ENCODE results near the gene HPDL.
"Not testable (repeated sequence)": the region's sequence is repeated elsewhere in the genome, so short reads cannot be mapped to it uniquely, and the experiment has no call there.

The HPDL gene

DNA sequence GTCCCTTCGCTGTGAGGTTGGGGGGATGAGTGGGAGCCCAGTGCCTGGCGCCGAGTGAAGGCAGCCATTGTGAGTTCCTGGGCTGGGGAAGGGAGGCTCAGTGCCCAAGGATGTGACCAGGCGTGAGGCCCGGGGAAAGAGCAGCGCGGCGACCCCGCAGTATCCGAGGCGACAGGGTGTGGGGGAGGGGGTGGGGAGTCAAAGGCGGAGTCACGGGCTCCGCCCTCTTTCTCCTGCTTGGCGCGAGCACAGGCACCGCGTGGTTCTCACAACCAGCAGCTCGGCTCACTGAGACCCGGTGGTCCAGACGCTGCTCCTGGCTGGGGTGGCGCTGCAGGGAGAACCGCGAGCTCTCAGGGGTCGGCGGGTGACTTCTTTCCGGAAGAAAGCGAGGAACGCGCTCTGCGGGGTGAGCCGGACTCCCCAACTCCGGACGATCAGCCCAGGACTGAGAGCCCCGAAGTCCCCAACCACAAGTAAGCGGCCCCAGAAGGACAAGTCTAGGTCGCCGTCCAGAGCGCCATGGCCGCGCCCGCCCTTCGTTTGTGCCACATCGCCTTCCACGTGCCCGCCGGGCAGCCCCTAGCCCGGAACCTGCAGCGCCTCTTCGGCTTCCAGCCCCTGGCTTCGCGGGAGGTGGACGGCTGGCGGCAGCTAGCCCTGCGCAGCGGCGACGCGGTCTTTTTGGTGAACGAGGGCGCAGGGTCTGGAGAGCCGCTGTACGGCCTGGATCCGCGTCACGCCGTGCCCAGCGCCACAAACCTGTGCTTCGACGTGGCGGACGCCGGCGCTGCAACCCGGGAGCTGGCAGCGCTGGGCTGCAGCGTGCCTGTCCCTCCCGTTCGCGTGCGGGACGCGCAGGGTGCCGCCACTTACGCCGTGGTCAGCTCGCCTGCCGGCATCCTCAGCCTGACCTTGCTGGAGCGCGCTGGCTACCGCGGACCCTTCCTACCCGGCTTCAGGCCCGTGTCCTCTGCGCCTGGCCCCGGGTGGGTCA, at the start of gene HPDL:
TSS of gene HPDL (plus strand) at position 269 of the 997 bp plus-strand sequence. CDS start at position 523, 254 bp downstream.
- peak; percentile 79 for DNase-seq

DNA sequence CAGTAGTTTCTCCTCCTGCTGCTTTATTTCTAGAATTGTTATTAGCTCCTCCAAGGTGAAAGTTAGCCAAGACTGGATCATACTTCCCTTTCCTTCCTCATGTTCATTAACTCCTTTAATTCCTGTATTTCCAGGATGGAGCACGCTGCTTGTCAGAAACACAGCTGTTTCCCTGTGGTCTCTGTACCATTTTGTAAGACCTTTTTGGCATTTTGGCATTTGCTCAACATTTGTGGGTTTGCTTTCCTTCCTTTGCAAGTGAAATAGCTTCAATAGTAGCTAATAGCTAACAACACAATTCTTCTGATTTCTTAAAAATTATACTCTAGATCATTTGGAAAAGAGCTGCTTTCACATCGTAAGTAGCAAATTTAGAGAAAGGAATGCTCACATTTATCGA, 44.3 kb upstream of the HPDL start:
- DNase-seq = no peak

DNA sequence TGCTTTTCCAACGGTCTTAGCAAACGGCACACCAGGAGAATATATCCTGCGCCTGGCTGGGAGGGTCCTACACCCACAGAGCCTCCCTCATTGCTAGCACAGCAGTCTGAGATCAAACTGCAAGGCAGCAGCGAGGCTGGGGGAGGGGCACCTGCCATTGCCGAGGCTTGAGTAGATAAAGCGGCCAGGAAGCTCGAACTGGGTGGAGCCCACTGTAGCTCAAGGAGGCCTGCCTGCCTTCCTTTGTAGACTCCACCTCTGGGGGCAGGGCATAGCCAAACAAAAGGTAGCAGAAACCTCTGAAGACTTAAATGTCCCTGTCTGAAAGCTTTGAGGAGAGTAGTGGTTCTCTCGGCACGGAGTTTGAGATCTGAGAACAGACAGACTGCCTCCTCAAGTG, 41.8 kb upstream of the HPDL start:
- DNase-seq = not testable (repeated sequence)

DNA sequence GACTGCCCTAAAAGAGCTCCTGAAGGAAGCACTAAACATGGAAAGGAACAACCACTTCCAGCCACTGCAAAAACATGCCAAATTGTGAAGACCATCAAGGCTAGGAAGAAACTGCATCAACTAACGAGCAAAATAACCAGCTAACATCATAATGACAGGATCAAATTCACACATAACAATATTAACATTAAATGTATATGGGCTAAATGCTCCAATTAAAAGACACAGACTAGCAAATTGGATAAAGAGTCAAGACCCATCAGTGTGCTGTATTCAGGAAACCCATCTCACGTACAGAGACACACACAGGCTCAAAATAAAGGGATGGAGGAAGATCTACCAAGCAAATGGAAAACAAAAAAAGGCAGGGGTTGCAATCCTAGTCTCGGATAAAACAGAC, 40.2 kb upstream of the HPDL start:
- DNase-seq = not testable (repeated sequence)

DNA sequence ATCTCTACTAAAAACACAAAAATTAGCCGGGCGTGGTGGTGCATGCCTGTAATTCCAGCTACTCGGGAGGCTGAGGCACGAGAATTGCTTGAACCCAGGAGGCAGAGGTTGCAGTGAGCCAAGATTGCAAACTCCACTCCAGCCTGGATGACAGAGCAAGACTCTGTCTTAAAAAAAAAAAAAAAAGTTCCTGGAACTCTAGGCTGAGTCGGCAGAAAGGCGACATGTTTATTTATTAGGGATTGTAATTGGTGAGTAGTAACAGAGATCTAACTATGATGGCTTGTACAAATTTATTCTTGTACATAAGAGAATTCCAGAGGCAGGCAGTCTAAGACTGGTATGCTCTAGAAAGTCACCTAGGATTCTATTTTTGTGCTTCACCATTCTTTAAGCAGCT, 35.7 kb upstream of the HPDL start:
- DNase-seq = not testable (repeated sequence)

DNA sequence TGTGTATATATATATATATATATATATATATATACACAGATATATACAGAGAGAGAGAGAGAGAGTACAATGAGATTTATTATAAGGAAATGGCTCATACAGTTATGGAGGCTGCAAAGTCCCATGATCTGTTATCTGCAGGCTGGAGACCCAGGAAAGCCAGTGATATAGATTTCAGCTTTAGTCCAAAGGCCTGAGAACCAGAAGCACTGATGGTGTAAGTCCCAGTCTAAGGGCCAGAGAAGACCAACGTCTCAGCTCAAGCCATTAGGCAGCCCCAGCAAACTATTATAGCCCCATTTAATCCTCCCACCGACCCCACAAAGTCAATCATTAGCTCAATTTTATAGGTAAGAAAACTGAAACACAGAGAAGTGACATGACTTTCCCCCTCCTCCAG, 35.0 kb upstream of the HPDL start:
- no peak for DNase-seq

DNA sequence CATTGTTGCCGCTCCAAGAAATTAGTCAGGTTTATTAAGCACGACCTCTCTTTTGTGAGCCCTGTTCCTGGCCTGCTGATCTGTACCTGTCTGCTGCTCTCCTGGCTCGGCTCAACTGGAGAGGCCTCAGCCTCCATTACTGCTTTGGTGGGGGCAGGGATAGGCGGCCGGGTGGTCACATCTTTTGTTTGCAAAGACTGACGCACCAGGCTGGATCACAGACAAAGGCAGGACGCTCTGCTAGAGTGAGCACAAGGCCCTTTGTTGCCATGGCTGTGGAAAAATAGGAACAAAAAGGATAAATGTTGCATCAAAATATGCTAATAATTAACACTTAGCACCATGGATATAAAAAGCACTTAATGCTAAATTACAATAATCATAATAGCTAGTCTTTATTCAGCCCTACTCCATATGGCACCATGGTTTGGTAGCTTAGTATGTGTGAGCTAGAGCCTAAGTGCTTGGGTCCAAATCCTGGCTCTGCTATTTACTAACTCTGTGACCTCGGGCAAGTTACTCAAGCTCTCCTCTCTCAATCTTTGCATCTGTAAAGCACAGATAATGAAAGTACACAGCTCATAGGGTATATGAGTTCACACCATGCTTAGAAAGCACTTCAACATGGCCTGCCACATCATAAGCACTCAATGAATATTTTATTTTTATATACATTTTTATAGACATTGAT, 28.9 kb upstream of the HPDL start:
- DNase-seq = no peak

DNA sequence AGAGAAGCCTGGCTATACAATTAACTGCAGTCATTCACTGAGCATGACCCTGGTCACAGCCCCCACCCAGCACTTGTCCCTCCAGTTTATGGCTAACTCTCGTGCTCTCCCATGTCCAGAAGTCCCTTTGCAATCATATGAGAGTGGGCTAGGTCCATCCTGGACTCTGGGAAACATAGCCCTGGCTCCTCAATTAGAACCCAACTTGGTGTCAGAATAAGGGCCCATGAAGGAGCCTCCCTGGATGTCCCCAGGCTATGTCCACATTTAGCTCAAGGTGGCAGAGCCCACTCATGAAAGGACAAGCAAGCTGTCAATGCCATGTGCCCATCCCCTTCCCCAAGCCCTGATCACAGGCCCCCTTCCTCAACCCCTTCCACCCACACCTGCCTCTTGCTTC, 27.4 kb upstream of the HPDL start:
- DNase-seq = no peak

DNA sequence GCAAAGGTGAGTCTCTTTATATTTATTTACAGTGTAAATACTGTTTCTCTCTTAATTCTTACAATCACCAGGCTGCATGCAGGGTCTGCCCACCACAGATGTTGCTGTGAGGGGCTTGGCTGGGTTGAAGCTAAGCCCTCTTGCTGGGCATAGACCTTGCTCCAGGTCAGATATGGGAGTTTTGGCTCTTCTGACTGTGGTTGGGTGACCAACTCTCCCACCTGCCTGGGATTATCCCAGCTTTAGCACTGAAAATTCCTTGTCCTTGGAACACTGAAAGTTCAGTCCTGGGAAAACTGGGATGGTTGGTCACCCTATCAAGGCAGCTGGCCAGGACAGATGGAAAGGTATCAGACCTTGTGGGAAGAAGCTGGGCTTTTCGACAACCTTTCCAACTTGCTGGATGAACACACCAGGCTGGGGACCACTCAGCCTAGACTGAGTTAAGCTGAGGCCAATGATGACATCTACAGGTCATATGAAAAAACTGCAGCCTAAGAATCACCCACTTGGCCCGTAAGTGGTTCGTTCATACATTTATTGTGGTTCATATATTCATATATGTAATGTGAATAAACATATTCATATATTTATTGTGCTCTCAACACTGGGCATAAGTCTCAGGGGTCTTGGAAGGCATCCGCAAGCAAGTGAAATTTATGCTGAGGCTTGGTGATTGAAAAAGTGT, 26.6 kb upstream of the HPDL start:
- peak; percentile 88 for DNase-seq

DNA sequence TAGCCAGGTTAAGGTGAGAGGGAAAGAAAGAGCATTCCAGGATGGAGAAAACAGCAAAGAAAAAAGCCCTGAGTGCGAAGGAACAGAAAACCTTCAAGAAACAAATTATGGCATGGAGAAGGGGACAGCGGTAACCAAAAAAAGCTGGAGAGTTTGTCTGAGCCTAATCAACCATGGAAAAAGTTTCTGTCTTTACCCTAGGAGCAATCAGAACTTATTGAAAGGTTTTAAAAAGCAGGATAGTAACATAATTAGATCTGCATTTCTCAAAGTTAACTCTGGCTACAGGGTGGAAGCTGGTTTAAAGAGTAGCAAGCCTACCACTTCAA, 26.1 kb upstream of the HPDL start:
- DNase-seq = no peak

DNA sequence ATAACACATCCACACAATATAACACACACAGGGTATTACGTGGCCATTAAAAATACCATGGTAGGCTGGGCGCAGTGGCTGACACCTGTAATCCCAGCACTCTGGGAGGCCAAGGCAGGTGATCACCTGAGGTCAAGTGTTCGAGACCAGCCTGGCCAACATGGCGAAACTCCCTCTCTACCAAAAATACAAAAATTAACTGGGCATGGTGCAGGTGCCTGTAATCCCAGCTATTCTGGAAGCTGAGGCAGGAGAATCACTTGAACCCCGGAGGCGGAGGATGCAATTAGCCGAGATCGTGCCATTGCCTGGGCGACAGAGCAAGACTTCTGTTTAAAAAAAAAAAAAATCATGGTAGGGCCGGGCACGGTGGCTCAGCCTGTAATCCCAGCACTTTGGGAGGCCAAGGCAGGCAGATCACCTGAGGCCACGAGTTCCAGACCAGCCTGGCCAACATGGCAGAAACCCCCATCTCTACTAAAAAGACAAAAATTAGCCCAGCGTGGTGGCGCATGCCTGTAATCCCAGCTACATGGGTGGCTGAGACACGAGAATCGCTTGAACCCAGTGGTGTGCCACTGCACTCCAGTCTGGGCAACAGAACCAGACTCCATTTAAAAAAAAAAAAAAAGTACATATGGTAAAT, 24.1 kb upstream of the HPDL start:
- no peak for DNase-seq

DNA sequence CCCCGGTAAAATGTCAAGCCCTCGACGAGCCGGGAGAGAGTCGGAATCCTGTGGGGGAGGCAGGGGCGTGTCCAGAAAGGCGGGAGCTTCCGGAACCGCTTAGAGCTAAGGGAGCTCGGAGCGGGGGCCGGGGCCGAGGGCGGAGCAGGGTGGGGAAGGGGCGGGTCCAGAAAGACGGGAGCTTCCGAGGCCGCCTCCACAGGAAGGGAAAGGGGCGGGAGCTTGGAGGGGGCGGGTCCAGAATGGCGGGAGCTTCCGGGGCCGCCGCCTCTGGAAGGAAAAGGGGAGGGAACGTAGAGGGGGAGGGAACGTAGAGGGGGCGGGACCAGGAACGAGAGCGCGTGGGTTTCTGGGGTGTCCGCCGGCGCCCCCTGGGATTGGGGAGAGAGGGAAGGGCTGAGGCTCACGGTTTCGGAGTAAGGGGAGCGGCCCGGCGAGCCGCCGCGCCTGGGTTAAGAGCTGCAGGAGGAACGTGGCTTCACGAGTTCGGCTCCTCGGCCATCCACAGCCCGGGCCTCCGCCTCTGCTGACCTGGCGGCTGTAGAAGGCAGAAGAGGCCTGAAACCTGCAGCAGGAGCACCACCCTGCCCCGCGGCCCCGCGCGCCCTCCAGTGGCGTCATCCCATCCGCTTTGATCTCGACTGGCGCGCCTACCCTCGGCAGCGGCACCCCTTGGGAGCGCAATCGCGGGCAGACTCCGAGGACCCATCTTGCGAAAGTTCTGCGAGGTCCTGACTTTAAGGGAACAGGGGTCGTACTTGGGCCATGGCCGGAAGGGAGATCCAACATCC, 23.0 kb upstream of the HPDL start:
- peak; percentile 95 for DNase-seq

DNA sequence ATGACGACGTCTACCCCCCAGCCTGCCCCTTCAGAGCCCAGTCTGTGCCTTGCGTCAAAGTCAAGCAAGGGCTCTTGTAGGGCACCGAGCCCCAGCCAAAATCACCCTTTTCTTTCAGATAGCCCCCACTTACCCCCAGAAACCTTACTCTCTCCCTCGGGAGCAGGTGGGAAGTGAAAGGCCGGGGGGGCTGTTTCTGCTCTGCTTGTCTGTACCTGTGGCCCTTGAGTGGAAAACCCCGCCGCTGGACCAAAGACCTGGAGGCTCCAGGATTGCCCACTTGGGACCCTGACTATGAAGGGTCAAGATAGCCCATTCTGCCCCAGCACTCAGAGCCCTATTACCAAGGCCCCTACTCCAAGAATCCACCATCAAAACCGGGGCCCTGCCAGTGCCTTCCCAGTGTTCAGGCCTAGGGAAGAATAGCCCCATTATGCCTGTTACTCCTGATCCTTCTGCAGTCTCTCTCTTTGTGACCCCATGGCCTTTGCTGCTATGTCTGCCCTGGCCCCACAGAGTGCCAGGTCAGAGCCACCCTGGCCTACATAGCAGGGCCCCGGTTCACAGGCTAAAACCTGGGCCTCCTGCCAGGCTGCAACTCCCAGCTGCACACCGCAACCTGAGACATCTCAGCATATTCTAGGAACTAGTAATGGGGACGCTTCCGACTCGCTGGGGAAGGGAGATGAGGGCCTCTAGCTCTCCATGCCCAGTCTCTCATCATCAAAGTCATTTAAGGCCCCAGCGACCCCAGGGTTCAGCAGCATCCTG, 22.2 kb upstream of the HPDL start:
- peak; percentile 42 for DNase-seq

DNA sequence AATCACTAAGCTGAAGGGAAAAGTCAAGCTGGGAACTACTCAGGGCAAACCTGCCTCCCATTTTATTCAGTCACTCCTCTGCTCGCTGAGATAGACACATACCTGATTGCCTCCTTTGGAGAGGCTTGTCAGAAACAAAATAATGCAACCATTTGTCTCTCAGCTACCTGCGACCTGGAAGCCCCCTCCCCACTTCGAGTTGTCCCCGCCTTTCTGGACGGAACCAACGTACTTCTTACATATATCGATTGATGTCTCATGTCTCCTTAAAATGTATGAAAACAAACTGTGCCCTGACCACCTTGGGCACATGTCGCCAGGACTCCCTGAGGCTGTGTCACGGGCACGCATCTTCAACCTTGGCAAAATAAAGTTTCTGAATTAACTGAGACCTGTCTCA, 21.5 kb upstream of the HPDL start:
- DNase-seq = no peak

DNA sequence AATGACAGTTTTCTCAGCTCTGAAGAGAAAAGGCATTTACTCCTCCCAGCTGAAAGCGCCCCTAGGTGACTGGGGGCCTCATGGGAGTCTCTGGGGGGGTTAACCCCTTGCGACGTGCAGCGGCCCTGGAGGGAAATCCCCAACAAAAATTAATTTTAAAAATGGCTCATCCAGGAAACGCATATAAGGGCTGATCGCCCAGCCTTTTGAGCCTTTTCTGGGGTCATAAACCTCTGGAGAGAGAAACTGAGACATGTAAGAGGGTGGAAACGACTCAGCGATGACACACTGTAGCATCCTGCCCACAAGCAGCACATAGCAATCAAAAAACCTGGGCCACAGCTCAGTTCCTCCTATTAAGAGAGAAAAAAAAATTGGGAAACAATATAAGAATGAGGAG, 20.4 kb upstream of the HPDL start:
- no peak for DNase-seq

DNA sequence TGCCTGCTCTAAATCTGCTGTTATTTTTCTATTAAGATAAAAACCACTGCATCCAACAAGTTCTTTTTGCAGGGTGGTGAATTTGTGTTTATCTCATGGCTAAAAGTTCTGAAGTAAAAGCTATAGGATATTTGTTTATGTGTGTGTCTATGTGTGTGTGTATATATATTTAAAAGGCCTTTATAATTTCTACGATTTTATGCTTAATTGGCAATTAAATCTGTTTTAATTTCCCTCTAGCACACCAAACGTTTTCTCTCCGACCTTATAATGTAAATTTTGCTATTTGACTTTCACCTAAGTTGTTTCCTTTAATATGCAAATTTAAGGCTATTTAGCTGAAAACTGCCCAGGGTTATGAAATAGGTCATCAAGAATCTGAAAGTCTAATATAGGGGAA, 19.8 kb upstream of the HPDL start:
- DNase-seq = no peak

DNA sequence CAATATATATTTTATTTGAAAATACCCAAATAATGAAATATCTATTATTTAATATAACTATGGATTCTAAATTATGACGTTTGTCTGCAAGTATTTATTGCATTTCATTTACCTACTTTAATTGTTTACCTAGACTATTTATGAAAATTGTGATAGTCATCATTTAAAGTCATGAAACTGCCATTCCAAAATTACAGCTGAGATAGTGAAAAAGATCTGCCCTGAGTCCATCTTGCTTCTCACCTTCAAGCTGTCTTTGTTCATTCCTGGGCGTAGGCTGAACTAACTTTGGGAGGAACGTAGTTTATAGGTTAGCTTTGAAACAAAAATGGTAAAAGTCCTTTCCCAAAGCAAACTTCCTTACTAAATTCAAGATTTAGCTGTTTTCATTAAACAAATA, 12.4 kb upstream of the HPDL start:
- no peak for DNase-seq

DNA sequence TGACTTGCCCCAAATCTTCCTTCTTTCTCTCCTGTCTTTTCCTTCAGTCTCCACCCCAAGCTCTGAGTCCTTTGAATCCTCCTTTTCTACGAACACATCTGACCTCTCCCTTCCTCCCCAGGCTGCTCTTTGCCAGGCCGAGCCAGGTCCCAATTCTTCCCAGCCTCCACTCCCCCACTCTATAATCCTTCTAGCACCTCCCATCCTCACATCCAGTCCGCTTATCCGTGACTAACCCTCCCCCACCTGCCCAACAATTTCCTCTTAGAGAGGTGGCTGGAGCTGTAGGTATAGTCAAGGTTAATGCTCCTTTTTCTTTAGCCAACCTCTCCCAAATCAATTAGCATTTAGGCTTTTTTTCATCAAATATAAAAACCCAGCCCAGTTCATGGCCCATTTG, 9.5 kb upstream of the HPDL start:
- no peak for DNase-seq

DNA sequence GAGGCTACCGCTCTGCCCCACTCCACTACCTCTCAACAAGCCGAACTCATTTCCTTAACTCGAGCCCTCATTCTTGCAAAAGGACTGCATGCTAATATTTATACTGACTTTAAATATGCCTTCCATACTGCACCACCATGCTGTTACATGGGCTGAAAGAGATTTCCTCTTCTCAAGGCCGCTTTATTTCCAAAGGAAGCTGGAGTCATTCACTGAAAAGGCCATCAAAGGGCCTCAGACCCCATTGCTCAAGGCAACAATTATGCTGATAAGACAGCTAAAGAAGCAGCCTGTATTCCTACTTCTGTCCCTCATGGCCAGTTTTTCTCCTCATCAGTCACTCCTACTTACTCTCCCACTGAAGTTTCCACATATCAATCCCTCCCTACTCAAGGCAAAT, 6.9 kb upstream of the HPDL start:
- DNase-seq = no peak

DNA sequence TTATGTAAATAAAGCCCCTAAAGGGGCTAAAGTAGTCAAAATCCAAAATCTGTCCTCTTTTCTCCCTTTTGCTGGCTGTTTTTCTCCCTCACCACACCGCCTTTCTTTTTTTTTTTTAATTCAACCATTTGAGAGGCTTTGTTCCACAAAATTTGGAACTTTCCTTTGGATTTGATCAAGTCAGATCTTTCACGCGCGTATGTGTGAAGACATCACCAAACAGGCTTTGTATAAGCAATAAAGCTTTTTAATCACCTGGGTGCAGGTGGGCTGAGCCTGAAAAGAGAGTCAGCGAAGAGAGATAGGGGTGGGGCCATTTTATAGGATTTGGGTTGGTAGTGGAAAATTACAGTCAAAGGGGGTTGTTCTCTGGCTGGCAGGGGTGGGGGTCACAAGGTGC, 5.3 kb upstream of the HPDL start:
- DNase-seq = no peak

DNA sequence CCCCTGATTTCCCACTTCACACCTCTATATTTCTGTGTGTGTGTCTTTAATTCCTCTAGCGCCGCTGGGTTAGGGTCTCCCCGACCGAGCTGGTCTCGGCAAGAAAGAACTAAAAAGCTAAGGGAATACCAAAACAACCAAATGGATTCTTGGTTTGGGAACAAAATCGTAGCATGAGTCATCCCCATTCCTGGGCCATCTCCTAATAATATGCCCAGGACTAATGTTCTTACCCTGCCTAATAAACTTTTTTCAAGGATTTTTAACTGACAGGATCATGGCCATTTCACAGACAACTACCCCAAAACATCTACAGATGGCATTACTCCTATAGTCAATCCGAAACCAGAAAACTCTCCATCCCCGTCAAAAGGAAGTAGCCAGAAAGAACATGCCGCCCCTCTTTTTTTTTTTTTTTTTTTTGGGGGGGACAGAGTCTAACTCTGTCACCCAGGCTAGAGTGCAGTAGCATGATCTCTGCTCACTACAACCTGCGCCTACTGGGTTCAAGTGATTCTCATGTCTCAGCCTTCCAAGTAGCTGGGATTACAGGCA, 4.1 kb upstream of the HPDL start:
- no peak for DNase-seq
